GM20000 (cell line): ENCODE measurements around the gene ERGIC1.
A peak's percentile ranks its signal among the peaks of the same experiment; 100 is the strongest.

Experiments used
- DNase-seq: peaks from one replicate; pipeline ENCODE4 v3.0.0; 2012; ENCODE audit warnings: low spot score
- TF ChIP-seq, protein P1 (sequence below): IDR thresholded peaks from 2 replicates; pipeline ENCODE4 v1.5.1; 2012; ENCODE audit warnings: mild to moderate bottlenecking, control low read depth; ENCODE audit errors: extremely low read depth, missing control alignments

The ERGIC1 gene

DNA sequence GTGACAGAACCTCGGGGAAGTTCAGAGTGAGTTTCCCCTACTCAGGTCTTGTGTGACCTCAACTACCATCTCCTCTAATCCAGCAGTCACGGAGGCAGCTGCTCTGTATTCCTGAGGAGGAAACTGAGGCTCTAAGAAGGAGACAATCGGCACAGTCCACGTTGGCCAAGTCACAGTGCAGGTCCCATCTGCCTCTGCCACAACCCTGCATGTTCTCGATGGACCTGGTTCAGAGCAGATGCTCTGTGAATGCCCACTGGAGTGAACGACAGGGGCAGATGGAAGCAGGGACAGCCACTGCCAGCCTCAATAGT is 722 bp upstream of the ERGIC1 start:
- TF ChIP-seq, protein P1, sequence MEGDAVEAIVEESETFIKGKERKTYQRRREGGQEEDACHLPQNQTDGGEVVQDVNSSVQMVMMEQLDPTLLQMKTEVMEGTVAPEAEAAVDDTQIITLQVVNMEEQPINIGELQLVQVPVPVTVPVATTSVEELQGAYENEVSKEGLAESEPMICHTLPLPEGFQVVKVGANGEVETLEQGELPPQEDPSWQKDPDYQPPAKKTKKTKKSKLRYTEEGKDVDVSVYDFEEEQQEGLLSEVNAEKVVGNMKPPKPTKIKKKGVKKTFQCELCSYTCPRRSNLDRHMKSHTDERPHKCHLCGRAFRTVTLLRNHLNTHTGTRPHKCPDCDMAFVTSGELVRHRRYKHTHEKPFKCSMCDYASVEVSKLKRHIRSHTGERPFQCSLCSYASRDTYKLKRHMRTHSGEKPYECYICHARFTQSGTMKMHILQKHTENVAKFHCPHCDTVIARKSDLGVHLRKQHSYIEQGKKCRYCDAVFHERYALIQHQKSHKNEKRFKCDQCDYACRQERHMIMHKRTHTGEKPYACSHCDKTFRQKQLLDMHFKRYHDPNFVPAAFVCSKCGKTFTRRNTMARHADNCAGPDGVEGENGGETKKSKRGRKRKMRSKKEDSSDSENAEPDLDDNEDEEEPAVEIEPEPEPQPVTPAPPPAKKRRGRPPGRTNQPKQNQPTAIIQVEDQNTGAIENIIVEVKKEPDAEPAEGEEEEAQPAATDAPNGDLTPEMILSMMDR, result no peak
- DNase-seq, result no peak

DNA sequence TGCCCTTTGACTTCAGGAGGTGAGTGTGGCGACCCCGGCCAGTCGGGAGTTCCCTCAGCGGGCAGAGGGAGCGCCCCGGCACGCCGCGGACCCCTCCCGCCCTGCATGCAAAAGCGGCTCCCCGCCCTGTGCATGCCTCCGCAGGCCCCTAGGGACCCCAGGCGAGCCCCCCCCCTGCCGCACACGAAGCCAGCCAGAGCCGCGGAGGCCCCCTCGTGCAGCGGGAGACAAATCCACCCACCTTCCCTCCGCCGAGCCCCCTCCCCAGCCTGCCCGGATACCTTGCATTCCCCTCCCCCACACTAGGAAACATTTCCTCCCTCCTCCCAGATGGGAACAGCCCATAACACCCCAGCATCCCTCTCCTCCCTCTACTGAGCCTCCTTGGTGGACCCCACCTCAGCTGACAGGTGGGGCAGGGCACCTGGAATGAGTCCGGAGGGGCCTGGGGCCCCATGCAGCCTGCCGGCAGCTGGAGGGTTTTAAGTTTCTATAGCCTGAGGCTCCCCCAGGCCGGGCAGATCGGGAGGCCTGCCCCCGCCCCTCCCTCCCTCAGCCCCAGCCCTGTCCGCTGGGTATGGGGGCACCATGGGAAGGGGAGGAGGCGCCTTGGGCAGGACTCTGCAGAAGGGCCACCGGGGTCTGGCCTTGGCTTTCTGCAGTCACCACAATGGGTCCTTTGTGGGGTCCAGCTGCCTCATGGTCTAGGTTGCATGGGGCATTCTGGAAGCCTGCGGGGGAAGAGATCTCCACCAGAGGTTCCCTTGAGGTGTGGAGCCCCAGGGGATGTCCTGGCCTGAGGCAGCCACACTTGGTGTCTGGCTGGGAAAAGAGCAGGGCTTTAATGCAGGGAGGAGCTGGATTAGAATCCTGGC is 601 bp downstream of the ERGIC1 start:
- DNase-seq, result peak; percentile 57
- TF ChIP-seq, protein P1, result no peak

DNA sequence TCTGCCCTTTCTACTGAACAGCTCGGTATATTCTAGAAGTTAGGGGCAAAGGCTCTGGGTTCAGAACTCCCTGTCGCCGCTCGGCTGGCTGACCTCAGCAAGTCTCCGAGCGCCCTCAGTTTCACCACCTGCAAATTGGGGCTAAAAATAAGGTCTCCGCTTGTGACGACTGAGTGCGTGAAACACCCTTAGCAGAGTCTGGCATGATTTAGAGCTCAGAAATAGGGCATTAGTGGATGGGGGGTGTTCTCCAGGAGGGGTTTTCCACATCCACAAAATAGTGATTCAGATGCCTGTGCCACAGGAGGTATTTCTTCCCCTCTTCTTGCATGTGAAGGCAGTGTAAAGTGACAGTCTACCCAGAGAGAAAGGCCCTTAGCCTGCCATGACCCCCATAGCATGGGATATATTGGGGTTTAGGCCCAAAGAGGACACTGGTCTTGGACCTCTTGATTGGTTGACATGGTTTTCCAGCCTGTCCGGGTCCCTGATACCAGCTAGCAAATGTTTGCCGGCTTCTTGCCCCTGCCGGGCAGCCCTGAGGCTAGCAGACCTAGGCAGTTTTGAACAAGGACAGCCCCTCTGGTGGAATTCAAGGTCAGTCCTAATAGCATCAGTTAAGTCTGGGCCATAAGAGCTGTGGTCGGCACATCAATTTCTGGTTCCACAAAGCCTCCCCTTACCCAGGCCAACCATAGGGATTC is 1.4 kb downstream of the ERGIC1 start:
- TF ChIP-seq, protein P1, result no peak
- DNase-seq, result peak; percentile 41

DNA sequence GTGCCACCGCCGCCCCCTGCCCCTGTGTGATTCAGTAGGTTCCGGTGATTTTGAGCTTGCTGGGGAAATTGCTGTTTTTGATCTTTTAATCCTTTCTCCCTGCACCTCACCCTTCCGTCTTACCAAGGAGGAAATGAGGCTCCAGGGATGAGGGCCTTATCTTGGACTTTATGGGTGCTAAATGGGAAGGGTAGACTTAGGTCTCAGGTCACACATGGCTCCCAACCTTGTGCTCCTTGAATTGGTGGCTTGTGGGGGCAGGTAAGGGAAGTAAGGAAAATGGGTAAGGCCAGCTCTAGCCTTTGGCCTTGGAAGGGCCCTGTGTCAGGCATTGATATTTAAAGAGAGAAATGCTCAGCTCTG is 1.9 kb downstream of the ERGIC1 start:
- TF ChIP-seq, protein P1, result no peak
- DNase-seq, result no peak

DNA sequence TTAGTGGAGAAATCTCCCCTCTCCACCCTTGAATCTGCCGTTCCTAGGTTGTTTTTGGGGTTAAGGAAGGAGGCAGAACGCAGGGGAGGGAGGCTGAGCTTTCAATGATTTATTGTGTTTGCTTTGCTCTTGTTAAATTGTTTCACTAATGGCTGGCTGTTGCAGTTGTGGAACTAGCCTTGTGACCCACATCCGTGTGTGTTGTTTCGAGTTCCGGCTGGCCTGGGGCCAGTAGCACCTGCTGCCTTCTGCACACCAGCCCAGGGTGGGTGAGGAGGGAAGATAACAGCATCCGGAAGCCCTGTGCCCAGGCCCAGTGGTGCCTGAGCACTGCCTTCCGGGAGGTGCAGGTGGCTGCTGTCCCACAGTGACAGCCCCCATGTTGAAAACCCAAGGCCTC is 3.6 kb downstream of the ERGIC1 start:
- TF ChIP-seq, protein P1, result no peak
- peak; percentile 75 for DNase-seq

DNA sequence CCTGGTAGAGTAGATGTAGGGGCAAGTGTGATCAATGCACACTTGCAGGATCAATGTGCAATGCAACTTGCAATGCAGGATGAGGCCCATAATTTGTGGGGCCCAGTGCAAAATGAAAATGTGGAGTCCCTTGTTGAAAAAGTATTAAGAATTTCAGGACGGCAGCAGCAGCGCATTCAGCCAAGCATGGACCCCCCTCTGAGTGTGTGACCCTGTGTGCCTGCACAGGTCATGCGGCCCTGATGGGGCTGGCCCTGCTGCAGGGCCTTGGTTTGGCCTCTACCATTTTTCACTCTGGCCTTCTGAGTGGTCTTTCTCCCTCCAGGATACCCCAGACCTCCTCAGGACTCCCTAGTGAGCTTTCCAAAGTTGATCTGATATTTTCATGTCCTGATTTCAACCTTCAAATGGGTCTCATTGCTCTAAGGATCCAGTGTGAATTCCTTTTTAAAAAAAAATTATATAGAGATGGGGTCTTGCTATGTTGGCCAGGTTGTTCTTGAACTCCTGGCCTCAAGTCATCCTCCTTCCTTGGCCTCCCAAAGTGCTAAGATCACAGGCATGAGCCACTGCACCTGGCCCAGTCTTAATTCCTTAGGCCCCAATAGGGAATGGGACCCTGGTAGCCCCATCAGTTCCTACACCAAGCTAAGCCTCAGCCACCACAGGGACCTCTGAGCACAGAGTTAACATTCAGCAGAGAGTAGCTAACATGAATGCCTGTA is 4.3 kb downstream of the ERGIC1 start:
- no peak for DNase-seq
- TF ChIP-seq, protein P1, result no peak
